Retinal pigment epithelial cell (primary cell): ENCODE results near the gene NRXN2.

Experiments used
- DNase-seq: peaks from one replicate; pipeline ENCODE4 v3.0.0-alpha.2; 2010; ENCODE audit warnings: low read depth
- H3K4me3 ChIP-seq: 2 replicates; pipeline ENCODE4 v1.5.1; 2011; ENCODE audit warnings: mild to moderate bottlenecking, low read length, control low read depth, moderate library complexity
- TF ChIP-seq, protein P1 (sequence below): conservative IDR thresholded peaks from 2 replicates; pipeline ENCODE4 v1.5.1; 2011; ENCODE audit warnings: low read depth, low read length, control low read depth, inconsistent platforms

Gene NRXN2

DNA sequence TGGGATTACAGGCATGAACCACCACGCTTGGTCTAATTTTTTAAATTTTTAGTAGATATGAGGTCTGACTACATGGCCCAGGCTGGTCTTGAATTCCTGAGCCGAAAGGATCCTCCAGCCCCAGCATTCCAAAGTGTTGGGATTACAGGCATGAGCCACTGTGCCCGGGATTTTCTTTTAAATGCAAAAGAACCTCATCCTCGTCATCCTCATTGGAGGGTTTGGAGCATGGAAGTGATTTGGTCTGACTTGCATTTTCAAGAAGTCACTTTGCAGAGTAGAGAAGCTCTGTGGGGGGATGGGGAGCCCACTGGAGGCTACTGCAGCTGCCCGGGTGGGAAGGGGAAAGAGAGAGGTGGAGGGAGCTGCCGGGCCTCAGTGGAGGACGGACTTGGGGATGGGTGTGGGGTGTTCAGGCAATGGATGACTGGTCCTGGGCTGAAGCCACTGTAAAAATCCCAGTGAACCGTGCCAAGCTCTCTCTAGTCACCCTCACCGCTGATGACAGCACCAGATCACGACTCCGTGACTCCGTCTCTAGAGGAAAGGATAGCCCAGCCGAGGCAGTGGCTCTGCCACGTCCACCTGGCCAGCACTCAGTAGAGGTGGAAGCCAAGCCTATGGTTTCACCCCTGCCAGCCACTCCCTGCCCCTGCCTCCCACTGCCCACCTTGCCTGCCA, 164.8 kb downstream of the NRXN2 start:
- TF ChIP-seq, protein P1, sequence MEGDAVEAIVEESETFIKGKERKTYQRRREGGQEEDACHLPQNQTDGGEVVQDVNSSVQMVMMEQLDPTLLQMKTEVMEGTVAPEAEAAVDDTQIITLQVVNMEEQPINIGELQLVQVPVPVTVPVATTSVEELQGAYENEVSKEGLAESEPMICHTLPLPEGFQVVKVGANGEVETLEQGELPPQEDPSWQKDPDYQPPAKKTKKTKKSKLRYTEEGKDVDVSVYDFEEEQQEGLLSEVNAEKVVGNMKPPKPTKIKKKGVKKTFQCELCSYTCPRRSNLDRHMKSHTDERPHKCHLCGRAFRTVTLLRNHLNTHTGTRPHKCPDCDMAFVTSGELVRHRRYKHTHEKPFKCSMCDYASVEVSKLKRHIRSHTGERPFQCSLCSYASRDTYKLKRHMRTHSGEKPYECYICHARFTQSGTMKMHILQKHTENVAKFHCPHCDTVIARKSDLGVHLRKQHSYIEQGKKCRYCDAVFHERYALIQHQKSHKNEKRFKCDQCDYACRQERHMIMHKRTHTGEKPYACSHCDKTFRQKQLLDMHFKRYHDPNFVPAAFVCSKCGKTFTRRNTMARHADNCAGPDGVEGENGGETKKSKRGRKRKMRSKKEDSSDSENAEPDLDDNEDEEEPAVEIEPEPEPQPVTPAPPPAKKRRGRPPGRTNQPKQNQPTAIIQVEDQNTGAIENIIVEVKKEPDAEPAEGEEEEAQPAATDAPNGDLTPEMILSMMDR = no peak
- no peak for DNase-seq
- H3K4me3 ChIP-seq = no peak overlapping the region

DNA sequence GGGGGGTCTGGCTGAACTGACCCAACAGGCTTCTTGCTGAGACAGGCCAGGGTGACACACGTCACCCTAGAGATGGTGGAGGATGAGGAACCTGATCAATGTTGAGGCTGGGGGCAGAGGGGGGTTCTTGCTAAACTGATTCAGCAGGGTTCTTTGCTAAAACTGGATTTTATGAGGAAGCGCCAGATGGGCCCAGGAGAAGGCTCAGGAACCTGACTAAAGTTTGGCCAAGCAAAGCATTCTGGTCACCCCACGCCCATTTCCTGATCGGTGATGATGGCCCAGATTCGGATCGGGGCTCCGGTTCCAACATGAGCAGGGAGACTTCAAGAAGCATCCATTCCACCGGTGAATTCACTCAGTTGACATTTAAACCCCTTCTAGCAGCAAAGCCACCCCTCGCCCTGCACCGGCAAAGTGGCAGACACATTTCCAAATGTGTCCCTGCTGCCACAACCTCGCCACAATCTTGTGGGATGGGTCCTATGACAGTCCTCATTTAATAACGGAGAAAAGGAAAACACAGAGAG, 166.2 kb downstream of the NRXN2 start:
- no peak for DNase-seq
- H3K4me3 ChIP-seq = no peak overlapping the region
- TF ChIP-seq, protein P1 = no peak
